ENCODE data around the gene TBATA.
"Not testable (repeated sequence)": the region's sequence is repeated elsewhere in the genome, so short reads cannot be mapped to it uniquely, and the experiment has no call there.

Gene TBATA

DNA sequence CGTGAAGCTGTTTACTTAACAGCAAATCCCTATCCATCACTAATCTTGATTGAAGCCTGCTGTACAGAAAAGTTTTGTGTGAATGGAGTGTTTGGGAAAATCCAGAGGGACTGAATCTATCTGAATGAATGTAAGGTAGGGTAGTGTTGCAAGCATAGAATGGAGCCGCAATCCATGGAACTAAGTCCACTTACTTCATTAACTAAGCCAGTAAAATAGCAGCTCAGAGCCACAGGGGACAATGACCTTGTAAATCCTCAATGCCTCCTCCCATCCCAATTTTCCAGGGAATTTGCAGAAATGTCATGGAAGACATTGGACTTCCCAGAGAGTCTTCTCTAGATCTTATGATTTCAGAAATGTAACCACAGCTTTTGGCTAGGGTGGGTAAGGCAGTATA, 15.2 kb downstream of the TBATA start:
- DNase-seq: no peak
- intact Hi-C loops (cut with DNase I): no loop called here

DNA sequence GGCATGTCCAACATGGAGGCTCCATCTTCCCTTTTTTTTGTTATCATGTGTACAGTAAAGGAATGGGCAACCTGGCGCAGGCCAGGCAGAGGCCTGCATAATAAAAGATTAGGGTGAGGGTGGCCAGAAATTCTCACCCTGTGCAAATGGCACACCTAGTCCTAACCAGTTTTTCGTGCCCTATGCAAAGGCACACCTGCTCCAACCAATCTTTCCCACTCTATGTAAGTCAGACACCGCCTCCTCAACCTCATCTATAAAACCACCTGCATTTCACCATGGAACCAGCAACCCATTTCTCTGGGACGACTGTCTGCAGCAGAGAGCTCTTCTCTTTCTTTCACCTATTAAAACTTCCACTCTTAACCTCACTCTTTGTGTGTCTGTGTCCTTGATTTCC, 16.1 kb downstream of the TBATA start:
- intact Hi-C loops (cut with DNase I): no loop called here
- DNase-seq: peak in 5 of 42 donors; percentile 0 to 22 (median 2)

DNA sequence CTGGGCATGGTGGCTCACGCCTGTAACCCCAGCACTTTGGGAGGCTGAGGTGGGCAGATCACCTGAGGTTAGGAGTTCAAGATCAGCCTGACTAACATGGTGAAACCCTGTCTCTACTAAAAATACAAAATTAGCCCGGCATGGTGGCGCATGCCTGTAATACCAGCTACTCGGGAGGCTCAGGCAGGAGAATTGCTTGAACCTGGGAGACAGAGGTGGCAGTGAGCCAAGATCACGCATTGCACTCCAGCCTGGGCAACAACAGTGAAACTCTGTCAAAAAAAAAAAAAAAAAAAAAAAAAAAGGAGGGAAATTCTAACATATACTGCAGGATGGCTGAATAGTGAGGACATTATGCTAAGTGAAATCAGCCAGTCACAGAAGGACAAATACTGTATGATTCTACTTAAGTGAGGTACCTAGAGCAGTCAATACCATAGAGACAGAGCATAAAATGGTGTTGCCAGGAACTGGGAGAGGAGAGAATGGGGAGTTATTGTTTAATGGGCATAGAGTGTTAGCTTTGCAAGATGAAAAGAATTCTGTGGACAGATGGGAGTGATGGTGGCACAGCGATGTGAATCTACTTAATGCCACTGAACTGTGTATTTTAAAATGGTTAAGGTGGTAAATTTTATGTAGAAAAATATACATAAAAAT, 17.0 kb downstream of the TBATA start:
- DNase-seq: peak in 6 of 42 donors; percentile 8 to 43 (median 10)
- intact Hi-C loops (cut with DNase I): not testable (repeated sequence)

DNA sequence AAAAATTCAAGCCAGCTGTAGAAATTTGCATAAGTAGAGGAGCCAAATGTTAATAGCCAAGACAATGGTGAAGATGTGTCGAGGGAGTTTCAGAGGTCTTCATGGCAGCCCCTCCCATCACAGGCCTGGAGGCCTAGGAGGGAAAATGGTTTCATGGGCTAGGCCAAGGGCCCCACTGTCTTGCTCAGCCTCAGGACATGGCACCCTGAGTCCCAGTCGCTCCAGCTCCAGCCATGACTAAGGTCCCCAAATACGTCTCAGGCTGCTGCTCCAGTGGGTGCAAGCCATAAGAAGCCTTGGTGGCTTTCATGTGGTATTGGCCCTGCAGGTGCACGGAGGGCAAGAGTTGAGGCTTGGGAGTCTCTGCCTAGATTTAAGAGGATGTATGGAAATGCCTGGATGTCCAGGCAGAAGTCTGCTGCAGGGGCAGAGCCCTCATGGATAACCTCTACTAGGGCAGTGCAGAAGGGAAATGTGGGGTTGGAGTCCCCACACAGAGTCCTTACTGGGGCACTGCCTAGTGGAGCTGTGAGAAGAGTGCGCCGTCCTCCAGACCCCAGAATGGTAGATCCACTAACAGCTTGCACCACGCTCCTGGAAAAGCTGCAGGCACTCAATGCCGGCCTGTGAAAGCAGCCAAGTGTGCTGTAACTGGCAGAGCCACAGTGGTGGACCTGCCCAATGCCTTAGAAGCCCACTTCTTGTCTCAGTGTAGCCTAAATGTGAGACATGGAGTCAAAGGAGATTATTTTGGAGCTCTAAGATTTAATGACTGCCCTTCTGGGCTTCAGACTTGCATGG, 19.2 kb downstream of the TBATA start:
- peak in 5 of 42 donors; percentile 0 to 16 (median 5) for DNase-seq
- intact Hi-C loops (cut with DNase I): no loop called here

DNA sequence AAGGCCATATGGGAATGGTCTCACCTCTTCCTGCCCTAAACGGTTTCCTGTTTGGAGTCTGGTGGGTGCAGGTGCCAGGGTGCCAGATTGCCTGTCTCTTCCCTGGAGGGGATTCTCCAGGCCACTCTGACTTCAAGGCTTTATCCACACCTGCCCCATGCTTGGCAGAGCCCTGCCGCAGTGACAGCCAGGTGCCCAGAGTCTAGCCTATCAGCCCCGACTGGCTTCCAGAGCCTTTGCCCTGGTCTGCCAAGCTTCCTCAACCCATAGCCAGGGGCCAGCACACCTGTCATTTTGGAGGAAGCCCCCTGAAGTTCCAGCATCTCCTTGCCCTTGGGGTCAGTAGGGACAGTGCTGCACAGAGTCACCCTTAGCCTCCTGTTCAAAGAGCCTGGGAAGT, 21.6 kb downstream of the TBATA start:
- intact Hi-C loops (cut with DNase I): loop anchor here (5.0 kb wide), 1 partner anchor 119 kb away; no protein-coding TSS in a partner anchor
- peak in 1 of 42 donors; percentile 0 for DNase-seq

DNA sequence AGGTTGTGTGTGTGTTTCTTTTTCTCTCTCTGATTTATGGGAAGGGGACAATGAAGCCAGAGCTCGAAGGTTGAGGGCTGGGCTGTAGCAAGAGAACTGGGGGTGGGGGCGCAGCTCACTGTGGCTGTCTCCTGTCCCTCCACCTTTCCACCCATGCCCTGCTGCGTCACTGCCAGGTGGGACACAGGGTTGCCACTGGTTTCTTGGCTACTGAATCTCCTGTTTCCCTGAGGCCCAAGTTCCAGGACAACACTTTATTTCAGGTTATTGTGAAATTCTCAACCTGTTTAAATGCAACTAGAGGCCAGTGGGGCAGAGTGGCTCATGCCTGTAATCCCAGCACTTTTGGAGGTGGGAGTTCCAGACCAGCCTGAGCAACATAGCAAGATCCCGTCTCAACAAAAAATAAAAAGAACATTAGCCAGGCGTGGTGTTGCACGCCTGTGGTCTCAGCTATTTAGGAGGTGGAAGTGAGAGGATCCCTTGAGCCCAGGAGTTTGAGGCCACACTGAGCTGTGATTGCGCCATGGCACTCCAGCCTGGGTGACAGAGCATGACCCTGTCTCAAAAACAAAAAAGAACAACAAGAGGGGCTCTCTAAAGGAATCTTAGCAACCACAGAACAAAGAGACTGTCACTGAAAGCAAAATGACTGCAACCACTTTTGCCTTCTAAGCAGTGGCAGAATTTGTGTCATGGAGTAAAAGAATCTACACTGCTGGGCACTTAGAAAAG, 22.6 kb downstream of the TBATA start:
- no peak for DNase-seq
- intact Hi-C loops (cut with DNase I): loop anchor here (5.0 kb wide), 1 partner anchor 120 kb away; no protein-coding TSS in a partner anchor

DNA sequence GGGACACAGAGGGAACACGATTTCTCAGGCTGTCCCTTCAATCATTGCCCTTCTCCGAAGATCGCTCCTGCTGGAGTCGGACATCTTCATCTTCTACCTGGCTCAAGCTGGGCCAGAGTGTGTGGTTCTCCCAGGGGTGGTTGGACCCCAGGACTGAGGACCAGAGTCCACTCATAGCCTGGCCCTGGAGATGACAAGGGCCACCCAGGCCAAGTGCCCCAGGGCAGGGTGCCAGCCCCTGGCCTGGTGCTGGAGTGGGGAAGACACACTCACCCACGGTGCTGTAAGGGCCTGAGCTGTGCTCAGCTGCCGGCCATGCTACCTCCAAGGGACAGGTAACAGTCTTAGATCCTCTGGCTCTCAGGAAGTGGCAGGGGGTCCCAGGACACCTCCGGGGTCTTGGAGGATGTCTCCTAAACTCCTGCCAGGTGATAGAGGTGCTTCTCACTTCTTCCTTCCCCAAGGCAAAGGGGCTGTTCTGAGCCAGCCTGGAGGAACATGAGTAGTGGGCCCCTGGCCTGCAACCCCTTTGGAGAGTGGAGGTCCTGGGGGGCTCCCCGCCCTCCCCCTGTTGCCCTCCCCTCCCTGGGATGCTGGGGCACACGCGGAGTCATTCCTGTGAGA, 23.3 kb downstream of the TBATA start:
- no peak for DNase-seq
- intact Hi-C loops (cut with DNase I): loop anchor here (5.0 kb wide), 1 partner anchor 120 kb away; no protein-coding TSS in a partner anchor

DNA sequence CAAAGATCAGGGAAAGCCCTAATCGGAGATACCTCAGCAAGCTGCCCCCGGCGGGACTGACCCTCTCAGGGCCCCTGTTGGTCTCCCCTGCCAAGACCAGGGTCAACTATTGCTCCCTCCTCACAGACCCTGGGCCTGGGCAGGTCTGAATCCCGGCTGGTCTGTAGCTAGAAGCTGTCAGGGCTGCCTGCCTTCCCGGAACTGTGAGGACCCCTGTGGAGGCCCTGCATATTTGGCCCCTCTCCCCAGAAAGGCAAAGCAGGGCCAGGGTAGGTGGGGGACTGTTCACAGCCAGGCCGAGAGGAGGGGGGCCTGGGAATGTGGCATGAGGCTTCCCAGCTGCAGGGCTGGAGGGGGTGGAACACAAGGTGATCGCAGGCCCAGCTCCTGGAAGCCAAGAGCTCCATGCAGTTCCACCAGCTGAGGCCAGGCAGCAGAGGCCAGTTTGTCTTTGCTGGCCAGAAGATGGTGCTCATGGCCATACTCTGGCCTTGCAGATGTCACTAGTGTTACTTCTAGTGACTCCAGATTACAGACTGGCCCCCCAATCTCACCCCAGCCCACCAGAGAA, 24.1 kb downstream of the TBATA start:
- intact Hi-C loops (cut with DNase I): loop anchor here (5.0 kb wide), 1 partner anchor 121 kb away; no protein-coding TSS in a partner anchor
- peak in 4 of 42 donors; percentile 6 to 57 (median 14) for DNase-seq

DNA sequence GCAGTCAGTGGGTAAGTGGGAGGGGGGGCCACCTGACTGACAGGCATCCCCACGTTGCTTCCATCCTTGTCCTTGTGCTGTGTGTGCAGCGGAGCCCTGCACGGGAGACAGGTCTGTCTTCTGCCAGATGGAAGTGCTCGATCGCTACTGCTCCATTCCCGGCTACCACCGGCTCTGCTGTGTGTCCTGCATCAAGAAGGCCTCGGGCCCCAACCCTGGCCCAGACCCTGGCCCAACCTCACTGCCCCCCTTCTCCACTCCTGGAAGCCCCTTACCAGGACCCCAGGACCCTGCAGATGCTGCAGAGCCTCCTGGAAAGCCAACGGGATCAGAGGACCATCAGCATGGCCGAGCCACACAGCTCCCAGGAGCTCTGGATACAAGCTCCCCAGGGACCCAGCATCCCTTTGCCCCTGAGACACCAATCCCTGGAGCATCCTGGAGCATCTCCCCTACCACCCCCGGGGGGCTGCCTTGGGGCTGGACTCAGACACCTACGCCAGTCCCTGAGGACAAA, 24.8 kb downstream of the TBATA start:
- intact Hi-C loops (cut with DNase I): loop anchor here (5.0 kb wide), 1 partner anchor 122 kb away; no protein-coding TSS in a partner anchor
- no peak for DNase-seq

DNA sequence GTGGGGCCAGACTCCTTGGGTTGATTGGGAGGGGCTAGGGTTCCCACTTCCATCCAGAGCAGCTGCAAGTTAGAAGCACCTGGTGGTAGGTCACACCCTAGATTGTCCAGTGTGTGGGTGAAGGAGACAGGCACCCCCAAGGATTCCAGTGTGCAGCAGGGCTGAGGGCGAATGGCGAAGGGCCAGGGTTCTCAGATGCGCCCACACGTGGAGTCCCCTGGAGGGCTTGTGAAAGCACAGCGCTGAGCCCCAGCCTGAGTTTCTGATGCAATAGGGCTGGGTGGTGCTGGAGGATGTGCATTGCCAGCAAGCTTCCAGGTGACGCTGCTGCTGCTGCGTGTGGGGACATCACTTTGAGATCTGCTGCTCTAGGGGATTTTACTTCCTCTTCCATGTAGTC, 25.4 kb downstream of the TBATA start:
- intact Hi-C loops (cut with DNase I): loop anchor here (2.0 to 5.0 kb wide), 2 partner anchors 123 to 209 kb away; no protein-coding TSS in a partner anchor
- DNase-seq: no peak

DNA sequence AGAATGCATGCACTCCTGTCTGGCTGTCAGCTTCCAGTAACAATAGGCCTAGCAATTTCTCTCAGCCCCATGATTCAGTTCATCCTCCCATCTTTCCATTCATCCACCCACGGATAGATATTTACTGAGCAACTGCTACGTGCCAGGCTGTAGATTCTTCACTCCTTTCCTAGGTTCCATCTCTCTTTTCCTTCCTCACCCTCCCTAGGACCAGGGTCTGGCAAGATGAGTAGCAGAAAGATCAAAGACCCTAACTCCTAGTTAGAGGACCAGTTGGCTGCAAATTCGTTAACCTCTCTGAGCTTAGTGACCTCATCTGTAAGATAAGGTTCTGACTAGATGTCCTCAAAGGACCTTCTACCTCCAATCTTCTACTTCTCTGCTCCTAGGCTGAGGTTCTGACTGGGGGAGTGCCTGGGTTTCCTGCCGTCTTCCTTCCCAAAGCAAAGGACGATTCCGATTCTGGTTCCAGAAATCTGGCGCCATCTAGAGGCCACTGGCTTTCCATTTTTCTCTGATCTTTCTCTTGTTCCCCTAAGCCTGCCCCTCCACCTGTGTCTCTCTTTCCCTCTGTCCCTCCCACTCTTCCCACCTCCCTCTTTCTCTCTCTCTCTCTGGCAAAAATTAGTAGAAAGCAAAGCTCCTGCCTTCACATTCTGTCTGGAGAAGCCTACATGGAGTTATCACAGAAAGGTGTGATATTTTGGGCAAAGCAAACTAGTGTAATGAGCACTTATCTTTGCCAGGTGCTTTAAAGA, 26.2 kb downstream of the TBATA start:
- intact Hi-C loops (cut with DNase I): loop anchor here (2.0 kb wide), 1 partner anchor 208 kb away; no protein-coding TSS in a partner anchor
- DNase-seq: peak; percentile 51 to 95 (median 84)

DNA sequence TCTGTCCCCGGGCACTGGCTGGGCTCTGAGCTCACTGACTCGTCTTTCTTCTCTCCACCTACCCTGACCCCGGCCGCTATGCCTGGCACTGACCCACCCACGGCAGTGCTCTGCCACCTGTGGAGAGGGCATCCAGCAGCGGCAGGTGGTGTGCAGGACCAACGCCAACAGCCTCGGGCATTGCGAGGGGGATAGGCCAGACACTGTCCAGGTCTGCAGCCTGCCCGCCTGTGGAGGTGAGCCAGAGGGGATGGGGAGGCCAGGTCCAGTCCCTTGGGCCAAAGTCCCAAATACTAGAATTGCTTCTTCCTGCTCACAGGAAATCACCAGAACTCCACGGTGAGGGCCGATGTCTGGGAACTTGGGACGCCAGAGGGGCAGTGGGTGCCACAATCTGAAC, 27.3 kb downstream of the TBATA start:
- DNase-seq: no peak
- intact Hi-C loops (cut with DNase I): loop anchor here (2.0 kb wide), 1 partner anchor 207 kb away; no protein-coding TSS in a partner anchor

DNA sequence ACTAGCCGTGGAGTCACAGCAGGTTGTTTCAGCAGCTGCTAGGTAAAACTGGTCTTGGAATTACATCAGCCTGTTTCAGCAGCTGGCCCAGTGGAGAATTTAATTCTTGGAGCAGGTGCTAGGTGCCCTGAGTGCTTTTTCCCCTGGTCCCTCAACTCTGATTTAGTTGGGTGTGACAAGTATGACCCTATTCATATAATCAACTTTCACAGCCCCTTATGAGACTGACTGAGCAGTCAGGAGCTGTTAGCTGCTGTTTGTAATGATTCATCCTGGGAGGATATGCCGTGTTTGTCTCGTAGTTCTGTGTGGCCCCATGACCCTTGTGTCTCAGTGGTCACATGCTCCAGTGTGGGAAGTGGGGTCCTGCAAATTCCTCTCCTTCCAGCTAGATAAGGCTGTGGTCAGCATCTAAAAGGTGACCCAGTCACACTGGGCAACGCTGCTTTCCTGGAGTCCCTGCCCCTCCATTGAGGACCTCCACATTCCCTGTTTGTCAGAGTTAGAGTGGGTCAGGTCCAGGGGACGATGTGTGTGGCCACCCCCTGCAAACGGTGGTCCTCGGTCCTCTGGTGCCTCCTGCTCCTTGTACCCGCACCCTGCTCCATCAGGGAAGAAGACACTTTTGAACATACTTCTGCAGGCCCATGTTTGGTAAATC, 28.3 kb downstream of the TBATA start:
- no peak for DNase-seq
- intact Hi-C loops (cut with DNase I): no loop called here

DNA sequence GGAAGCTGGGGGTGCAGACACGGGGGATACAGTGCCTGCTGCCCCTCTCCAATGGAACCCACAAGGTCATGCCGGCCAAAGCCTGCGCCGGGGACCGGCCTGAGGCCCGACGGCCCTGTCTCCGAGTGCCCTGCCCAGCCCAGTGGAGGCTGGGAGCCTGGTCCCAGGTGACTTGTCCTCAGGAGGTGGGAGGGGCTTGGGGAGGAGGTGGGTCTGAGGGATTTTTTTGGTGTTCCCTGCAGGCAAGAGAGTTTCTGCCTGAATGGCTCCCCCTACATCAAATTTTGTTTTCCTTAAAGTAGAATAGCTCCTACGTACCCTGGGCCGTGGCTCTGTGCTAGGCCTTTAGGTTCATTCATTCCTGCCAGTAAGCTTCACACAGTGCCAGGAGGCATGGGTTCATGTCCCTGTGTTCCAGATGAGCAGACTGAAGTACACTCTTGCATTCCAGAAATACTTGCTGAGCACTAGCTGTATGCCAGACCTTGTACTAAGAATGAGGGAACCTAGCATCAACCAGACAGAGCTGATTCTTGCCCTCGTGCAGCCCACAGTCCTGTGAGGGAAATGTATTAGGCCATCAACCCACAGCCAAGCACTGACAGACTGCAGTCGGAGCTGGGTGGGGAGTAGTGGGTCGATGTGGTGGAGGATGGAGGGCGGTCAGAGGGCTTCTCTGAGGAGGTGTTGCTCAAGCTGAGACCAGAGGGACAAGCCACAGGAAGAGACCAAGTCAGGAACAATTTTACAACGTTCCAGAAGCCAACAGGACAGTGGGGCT, 31.1 kb downstream of the TBATA start:
- intact Hi-C loops (cut with DNase I): no loop called here
- DNase-seq: no peak

DNA sequence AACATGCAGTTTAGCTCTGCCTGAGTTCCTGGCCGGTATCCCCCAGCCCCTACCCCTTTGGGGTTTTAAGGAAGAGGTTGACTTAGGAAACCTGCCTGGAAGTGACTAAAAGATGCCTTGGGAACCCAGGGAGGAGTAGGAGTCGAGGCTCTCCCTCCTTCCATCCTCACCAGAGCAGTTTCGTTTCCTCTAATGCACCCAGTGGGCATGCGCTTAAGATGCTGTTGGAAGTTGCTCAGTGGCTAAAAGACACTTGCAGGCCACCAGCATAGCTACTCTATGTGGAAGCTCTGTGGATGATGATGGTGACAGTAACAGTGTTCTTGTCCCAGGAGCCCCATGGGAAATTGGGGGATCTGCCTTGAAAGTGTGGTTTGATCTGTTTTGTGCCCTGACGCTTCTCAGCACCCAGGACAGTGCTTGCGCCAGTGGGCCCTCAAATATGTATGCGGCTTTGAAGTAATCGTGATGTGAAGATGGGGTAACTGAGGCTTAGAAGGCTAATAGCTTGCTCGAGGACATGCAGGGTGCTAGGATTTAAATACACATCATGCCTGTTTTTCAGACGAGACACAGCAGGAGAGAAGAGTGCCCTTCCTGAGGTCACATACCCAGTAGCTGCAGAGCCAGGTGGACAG, 32.0 kb downstream of the TBATA start:
- peak in 7 of 42 donors; percentile 14 to 31 (median 23) for DNase-seq
- intact Hi-C loops (cut with DNase I): no loop called here

DNA sequence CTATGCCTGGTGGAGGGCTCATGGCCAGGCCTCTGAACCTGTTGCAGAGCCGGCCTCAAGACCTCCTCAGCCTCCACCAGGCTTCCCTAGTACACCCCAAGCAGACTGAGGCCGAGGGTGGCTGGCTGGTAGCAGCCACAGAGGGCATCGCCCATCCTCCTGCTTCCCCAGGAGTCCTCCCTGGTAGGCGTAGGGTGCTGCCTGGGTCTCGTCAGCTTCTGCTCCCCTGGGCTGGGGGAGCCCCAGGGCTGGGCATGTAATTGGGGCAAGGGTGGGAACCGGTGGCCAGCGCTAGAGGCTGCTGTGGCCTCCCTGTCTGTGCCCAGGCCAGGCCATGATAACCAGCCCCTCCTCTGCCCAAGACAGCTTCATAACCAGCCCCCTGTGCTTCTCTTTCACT, 32.6 kb downstream of the TBATA start:
- no peak for DNase-seq
- intact Hi-C loops (cut with DNase I): no loop called here
